ENCODE results near the gene POLR2J.
"Not testable (repeated sequence)": the region's sequence is repeated elsewhere in the genome, so short reads cannot be mapped to it uniquely, and the experiment has no call there.

POLR2J gene

GRCh38 chr7:102478314-102479208, at the start of gene POLR2J:
TSS of gene POLR2J (minus strand) at chr7:102478922. CDS start at chr7:102478860, 62 bp downstream.
- not testable (repeated sequence) for H3K27ac ChIP-seq

DNA sequence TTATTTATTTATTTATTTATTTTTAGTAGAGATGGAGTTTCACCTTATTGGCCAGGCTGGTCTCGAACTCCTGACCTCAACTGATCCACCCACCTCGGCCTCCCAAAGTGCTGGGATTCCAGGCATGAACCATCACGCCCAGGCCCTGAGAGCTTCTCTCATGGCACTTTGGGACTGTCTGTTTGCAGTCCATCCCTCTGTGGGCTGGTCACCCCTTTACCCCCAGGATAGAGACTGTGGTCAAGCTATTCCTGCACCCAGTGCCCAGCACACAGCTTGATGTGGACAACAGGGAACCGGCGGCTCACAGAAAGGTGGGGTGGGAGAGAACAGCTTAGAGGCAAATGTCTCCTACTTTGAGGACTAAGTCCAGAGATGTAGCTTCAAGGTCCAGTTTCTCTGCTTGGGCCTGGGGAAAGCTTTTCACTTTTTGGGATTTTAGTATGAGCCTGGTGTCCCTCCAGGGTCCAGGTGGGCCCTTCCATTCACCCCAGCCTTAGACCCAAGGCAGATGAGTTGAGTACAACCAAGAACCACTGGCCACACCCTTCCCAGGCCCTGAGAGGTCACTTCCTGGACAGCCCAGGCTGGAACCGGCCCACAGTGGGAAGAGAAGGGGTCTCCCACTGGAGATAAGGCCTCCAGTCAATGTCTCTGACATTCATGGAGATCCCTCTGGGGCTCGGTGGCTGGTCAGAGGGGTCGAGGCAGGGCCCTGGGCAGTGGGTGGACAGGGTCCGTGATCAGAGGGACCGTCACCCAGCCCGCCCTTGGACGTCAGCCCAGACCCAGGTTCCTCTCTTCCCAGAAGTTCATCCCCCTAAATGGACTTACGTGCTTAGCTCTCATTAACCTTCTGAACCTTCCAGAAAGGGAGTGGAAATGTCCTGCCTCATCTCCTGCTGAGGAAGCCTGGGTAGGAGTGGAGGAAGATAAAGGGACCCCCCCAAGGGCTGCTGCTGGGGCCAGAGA, 49.4 kb upstream of the POLR2J start:
- not testable (repeated sequence) for H3K27ac ChIP-seq

DNA sequence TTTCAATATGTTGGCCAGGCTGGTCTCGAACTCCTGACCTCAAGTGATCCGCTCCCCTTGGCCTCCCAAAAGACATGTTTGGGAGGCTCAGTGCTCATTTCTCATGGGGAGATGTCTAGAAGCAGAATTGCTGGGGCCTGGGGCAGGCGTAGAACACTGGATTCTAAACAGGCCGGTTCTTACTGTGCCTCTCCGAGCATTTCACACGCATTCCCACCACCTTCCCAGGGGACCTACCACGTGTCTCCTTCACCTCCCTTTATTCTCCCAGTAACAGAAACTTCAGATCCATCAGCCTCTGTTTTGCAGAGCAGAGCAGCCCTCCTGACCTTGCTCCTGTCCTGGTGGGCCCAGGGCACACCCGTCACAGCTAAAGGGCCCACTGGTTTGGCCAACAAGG, 48.5 kb upstream of the POLR2J start:
- not testable (repeated sequence) for H3K27ac ChIP-seq

- H3K27ac ChIP-seq: not testable (repeated sequence)
Observed at GRCh38 chr7:102524803-102525202, 46.1 kb upstream of the POLR2J start.

- not testable (repeated sequence) for H3K27ac ChIP-seq
Observed at GRCh38 chr7:102520797-102521196, 42.1 kb upstream of the POLR2J start.

DNA sequence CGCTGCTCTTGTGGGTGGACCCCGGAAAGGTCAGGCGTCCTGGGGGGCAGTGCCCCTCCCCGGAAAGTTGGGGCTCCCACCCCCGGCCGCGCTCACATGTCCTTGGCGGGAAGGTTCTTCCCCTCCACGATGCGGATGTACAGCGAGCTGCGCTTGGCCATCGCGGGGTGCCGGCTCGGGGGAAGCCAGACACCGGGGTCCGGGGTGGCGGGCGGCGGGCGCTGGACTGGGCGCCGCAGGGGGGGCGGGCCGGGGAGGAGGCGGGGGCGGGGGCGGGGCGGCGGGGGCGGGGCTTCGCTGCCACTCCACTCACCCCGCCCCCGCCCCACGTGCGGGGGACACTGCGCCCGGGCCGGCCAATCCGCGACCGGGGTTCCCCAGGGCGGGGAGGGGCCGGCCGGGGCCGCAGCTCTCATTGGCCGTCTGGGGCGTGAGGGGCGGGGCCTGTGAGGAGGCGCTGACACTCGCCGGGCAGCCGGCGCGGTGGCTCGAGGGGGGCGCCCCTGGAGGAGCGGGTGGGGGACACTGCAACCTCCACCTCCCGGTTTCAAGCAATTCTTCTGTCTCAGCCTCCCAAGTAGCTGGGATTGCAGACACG, 38.9 kb upstream of the POLR2J start, which contains the start of gene RASA4B:
TSS of gene RASA4B (minus strand) at position 228 of the 598 bp plus-strand sequence. CDS start at position 161, 67 bp downstream.
- H3K27ac ChIP-seq: not testable (repeated sequence)

DNA sequence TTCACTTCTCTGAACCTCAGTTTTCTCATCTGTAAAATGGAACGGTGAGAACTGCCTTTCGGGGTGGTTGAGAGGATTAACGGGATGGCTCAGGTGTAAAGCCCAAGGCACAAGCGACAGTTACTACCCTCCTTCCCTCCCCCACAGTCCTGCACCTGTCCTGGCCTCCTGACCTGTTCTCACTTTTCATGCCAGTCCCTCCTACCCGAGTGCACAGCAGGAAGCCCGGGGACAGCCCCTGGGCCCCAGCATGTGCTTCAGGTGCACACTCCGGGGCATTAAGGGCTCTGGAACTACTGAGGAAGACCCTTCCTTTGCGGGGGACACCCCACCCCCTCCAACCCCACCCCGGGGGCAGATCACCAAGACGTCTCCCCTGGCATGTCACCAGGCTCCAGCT, 38.2 kb upstream of the POLR2J start:
- H3K27ac ChIP-seq: not testable (repeated sequence)

- H3K27ac ChIP-seq: not testable (repeated sequence)
Observed at GRCh38 chr7:102515889-102516288, 37.2 kb upstream of the POLR2J start.

- not testable (repeated sequence) for H3K27ac ChIP-seq
Observed at GRCh38 chr7:102514881-102515721, 36.4 kb upstream of the POLR2J start.

DNA sequence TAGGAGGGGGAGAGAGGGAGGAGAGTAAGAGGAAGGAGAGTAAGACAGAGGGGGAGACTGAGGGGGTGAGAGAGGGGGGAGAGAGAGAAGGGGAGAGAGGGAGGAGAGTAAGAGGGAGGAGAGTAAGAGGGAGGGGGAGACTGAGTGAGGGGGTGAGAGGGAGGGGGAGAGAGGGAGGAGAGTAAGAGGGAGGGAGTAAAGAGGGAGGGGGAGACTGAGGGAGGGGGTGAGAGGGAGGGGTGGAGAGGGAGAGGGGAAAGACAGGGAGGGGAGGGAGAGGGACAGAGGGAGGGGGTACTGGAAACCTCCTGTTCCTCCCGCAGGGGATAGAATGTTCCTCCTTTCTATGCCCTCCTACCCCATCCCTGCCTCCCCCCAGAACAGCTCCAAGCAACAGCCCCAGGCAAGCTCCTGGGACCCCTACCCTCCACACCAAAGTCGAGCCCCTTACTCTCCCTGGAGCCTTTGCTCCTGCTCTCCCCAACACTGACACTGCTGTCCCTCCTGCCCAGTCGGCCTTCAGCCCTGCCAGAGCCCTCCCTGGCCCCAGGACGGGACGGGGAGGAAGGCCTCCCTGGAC, 34.0 kb upstream of the POLR2J start:
- H3K27ac ChIP-seq: not testable (repeated sequence)

GRCh38 chr7:102511860-102512522, 33.3 kb upstream of the POLR2J start:
- not testable (repeated sequence) for H3K27ac ChIP-seq

GRCh38 chr7:102510575-102510974, 31.9 kb upstream of the POLR2J start:
- H3K27ac ChIP-seq: not testable (repeated sequence)

- not testable (repeated sequence) for H3K27ac ChIP-seq
Observed at GRCh38 chr7:102507410-102508088, 28.8 kb upstream of the POLR2J start.

- H3K27ac ChIP-seq: not testable (repeated sequence)
Observed at GRCh38 chr7:102505298-102506185, 26.8 kb upstream of the POLR2J start.

- H3K27ac ChIP-seq: not testable (repeated sequence)
Observed at GRCh38 chr7:102503141-102503540, 24.4 kb upstream of the POLR2J start.

DNA sequence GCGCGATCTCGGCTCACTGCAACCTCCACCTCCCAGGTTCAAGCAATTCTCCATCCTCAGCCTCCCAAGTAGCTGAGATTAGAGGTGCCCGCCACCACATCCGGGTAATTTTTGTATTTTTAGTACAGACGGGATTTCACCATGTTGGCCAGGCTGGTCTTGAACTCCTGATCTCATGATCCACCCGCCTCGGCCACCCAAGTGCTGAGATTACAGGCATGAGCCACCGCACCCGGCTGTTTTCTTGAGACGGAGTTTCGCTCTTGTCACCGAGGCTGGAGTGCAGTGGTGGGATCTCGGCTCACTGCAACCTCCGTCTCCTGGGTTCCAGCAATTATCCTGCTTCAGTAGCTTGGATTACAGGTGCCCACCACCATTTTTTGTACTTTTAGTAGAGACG, 19.6 kb upstream of the POLR2J start:
- H3K27ac ChIP-seq: not testable (repeated sequence)

DNA sequence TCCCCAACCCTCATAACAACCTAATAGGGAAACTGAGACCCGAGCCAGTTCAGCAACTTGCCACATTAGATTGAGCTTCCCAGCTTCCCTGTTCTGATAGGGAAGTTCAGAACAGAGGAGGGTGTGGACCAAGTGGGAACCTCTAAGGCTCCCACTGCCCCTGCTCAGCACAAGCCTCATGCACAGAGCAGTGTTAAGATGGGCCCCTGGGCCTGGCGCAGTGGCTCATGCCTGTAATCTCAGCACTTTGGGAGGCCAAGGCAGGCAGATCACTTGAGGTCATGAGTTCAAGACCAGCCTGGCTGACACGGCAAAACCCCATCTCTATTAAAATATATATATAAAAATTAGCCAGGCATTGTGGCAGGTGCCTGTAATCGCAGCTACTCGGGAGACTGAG, 18.6 kb upstream of the POLR2J start:
- H3K27ac ChIP-seq: not testable (repeated sequence)

DNA sequence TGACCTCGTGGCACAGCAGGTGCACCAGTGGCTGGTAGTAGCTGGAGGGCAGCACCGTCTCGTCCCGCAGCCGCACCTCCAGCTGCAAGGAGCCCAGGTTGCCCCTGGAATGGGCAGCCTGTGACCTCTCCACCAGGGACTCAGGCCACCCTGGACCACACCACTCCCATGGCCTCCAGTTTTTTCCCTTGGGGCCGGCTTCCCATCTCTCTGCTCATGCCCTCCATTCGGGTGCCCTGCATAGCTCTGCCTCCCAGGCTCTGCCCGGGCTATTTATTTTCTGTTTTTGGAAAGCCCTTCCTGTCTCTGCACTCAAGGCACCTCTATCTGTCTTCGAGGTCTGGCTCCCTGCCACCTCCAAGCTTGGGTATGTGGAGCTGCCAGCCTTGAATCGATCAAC, 18.1 kb upstream of the POLR2J start:
- not testable (repeated sequence) for H3K27ac ChIP-seq
